Activated naive CD8-positive, alpha-beta T cell treated with anti-CD3 and anti-CD28 coated beads, Interleukin-2, amount 50 U/mL, for 16 hours (primary cell): ENCODE data around the gene KRI1.

Experiments
- DNase-seq: peaks from one replicate; pipeline ENCODE4 v3.0.0-alpha.2; 2020; ENCODE audit warnings: low read depth, low spot score

KRI1 gene

DNA sequence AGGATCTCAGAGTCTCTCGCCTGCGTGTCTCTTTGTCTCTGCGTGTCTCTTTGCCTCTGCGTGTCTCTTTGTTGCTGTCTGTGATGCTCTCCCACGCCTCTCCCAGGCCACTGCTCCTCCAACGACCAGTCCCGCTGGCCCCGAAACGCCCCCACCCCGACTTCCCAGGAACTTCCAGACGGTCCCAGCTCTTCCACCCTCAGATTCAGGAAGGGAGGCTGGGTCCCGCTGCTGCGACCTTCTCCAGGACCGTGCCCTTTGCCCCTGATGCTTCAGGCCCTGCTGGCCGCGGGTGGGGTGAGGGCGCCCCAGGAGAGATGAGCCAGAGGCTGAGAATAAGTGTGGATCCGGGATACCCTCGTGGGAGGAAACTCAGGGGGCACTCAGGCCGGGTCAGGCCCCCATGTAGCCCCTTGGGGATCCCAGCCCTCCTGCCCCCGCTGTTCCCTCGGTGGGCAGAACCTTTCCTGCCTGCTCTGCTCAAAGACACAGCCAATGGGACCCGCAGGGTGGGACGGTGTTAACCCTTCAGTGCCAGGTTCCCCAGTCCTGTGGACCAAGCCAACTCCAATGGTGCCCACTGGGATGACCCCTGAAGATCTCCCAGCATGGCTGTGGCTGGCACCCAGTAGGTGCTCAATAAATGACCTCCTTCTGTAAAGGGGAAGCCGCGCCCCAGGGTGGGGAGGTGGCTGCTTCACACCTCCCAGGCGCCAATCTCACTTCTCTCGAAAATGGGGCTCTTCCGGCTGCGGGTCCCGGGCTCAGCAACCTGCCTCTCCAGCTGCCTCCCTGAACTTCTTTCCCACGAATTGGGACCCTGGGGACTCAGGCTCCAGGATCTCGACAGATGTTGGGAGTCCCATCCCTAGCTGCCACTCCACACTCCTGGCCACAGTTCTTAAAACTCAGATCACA lies 47.1 kb downstream of the KRI1 start:
- no peak for DNase-seq

DNA sequence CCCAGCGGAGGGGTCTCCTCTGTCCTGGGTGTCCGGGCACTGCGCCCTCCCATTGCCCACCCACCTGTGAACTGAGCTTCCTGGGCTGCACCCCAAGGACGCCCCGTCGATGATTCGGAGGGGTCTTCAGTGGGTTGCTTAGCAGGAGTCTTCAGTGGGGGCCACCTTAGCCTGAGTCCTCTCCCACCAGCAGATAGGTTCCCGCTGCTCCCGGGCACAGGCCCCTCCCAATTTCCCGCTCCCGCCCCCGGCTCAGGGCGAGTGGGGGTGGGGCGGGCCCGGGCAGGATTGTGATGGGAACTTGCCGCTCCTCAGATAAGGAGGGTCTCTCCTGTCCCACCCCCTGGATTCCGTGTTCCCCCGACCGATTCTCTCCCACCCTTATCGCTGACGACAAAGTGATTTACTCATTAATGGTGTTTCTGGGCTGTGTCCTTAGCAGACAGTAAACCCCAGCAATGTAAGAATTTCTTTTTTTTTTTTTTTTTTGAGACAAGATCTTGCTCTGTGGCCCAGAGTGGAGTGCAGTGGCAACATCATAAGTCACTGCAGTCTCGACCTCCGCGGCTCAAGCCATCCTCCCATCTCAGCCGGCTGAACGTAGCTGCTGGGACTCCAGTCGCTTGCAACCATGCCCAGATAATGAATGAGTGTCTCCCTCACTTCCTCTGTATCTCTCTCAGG lies 47.9 kb downstream of the KRI1 start:
- no peak for DNase-seq

DNA sequence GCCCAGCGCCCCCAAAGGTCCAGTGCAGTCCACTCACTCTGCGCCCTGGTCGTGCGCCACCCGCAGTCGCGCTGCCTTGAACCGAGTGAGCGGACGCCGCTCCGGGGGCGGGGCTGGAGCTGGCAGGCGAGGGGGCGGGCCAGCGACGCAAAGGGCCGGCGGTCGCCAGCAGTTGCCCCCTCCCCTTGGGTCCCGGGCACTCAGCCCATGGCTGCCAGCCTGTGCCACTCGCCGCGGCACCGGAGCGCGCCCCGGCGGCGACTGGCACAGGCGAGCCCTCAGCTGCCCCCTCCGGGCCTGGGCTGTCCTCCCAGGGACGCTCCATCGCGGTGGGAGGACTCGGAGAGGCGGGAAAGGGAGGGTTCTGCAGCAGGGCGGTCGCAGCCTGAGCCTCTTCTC lies 48.5 kb downstream of the KRI1 start, which contains the start of gene S1PR5:
Gene S1PR5 (minus strand): TSS at position 87 of the 399 bp plus-strand sequence. CDS start 2,436 bp downstream, outside the sequence.
- no peak for DNase-seq

DNA sequence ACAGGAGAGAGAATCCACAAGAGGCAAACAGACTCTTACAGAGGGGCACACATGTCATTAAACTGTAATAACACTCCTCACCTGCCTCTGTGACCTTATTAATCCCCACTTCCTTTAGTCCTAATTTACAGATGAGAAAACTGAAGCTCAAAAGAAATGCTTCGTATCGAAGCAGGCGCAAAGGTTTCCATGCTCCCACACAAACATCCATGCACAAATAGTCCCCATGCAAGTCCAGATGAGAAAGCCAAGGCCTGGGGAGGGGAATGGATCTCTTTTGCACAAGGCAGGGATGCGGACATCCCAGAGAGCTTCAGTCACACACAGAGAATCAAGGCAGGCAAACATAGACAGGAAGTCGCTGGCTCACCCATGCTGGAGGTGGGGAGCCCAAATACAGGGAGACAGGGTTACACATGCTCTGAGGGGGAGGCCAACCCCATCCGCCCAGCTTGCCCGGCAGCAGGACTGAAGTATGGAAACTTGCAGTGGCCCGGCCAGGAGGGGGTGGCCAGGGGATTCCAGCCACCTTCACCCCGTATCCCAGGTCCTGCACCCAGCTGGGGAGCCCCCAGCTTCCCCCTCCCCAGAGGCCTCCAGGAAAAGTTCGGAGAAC lies 49.0 kb downstream of the KRI1 start:
- DNase-seq = no peak

DNA sequence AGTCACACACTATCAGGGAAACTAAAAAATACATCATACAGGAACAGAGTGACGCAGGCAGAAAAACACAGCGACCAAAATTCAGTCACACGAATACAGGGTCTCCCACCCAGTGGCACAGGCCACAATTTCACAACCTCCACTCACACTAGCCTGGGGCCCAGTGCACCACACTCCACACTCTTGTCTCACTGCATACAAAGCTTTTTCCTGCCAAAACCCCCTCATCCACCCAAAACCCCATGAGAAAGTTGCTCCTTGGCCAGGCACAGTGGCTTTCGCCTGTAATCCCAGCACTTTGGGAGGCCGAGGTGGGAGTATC lies 49.8 kb downstream of the KRI1 start:
- no peak for DNase-seq

DNA sequence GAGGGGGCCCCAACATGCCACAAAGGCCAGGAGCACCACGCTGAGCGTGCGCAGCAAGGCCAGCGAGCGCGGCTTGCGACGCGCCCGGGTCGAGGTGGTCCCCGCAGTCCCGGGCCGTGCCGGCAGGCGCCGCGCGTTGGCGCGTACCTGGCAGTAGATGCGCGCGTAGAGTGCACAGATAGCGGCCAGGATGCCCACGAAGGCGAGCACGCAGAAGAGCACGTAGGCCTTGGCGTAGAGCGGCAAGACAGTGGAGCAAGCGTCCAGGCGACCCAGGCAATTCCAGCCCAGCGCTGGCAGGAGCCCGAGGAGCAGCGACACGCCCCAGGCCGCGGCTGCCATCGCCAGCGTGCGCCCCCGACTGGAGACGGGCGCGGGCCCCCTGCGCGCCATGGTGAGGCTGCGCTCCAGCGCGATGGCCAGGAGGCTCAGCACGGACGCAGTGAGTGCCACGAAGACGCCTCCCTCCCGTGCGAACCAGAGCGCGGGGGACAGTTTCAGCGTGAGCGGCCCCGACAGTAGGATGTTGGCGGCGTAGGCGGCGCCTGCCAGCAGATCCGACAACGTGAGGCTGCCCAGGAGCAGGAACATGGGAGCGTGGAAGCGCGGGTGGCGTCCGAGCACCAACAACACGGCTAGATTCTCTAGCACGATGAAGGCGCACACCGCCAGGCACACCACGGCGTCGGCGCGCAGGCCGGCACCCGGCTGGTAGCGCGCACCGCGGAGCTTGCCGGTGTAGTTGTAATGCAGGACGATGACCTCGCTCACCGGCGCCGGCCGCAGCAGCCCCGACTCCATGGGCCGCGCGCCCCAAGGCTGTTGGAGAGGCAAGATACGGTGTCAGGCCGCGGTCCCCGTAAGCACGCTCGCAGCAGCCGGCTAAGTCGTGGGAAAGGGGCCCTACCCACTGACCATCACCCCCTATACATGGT lies 51.3 kb downstream of the KRI1 start:
- peak; percentile 21 for DNase-seq

DNA sequence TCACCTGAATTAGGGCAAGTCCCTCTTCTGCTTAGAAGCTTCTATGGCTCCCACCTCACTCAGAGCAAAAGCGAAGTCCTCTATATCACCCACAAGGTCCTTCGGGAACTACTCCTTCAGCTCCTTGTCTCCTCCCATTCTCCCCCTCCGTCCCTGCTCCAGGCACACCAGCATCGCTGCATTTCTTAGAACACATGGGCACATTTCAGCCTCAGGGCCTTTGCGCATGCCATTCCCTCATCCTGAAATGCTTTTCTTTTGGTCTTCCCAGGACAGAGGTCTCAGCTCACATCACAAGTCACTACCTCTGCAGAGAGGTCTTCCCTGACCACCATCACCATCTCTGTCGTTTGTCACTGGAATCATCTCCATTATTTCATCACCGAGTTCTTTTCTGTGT lies 52.6 kb downstream of the KRI1 start:
- no peak for DNase-seq

DNA sequence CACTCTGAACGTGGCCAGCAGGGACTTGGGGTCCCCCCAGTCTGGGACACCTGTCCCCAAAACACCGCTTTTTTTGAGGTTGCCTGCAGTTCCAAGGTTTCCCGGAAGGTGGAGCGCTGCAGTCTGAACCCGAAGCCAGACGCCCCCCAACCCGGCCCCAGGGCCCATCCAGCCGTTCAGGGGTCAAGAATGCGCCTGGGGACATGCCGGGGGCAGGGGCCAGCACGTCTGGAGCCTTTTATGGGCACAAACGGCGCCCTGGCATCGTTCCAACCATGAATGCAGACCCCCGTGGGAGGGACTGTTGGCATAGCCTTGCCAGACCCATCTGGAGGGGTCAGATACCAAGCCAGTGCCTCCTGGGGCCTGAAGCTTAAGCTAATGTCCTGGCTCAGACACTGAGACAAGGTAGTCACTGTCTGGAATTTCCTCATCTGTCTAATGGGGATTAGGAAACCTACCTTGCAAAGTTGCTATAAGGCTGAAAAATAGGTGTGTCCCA lies 55.5 kb downstream of the KRI1 start:
- peak; percentile 29 for DNase-seq

DNA sequence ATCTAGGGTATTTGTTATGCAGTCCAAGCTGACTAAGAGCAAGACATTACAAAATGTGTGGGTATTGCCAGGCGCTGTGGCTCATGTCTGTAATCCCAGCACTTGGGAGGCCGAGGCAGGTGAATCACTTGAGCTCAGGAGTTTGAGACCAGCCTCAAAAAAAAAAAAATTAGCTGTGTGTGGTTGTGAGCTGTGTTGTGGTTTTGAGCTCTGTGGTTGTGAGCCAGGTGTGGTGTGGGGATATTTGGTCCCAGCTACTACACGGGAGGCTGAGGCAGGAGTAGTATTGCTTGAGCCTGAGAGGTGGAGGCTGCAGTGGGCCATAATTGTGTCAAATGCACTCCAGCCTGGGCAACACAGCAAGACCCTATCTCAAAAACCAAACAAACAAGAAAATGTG lies 57.1 kb downstream of the KRI1 start:
- no peak for DNase-seq

DNA sequence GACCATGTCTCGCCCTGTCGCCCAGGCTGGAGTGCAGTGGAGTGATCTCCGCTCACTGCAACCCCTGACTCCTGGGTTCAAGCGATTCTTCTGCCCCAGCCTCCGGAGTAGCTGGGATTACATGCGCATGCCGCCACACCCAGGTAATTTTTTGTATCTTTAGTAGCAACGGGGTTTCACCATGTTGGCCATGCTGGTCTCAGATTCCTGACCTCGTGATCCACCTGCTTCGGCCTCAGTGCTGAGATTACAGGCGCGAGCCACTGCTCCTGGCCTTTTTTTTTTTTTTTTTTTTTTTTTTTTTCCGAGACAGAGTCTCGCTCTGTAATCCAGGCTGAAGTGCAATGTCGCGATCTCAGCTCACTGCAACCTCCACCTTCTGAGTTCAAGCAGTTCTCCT lies 57.8 kb downstream of the KRI1 start:
- no peak for DNase-seq

DNA sequence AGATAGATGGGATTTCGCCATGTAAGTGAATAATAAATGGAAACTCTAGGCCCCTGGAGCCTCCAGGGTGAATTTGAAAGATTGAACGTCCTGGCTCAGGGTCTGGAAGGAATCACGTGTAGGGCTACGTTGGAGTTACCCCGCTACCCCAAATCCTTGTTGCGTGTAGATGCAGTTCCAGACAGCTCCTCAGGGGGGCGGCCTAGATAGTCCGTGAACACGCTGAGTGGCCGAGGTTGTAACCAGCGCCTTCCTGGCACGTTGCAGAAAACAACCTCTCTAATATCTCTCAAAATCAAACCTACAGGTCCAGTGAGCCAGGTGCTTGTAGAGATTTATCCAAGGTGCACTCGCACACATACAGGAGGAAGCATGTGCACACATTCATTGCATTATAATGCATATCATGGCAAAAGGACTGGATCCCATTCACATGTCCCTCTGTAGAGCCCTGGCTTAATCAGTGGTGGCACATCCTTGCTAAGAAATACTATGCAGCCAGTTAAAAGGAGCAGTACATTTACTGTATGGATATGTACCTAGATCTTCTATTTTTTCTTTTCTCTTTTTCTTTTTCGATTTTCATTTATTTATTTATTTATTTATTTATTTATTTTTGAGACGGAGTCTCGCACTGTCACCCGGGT lies 60.1 kb downstream of the KRI1 start:
- peak; percentile 73 for DNase-seq
